Muscle of back (tissue), 11 donors: ENCODE measurements around the gene CBL. TPM values are rescaled to one million over a fixed set of nuclear protein-coding genes. Genes with fewer than 3 reads are reported as not detected.
"Not testable (repeated sequence)": the region's sequence is repeated elsewhere in the genome, so short reads cannot be mapped to it uniquely, and the experiment has no call there.

Source experiments
- DNase-seq, 3 donors: peaks; one replicate each; pipeline versions ENCODE4 v3.0.0 to v3.0.0-alpha.2; 2013
- polyA plus RNA-seq, 10 donors: library from polyadenylated mRNA; unstranded; fragments of 120-200 nt; gene quantifications; one replicate each; pipeline ENCODE4 v1.2.1, GENCODE V29; 2013; ENCODE audit not compliant: insufficient read length in 10 of 10

Gene CBL
- polyA plus RNA-seq, 10 donors, result 10.1 to 16.7 (median 13.2) TPM

GRCh38 chr11:119181677-119182412, 24.3 kb upstream of the CBL start:
- DNase-seq, result no peak

- not testable (repeated sequence) for DNase-seq
Measured at GRCh38 chr11:119184399-119184798, 21.7 kb upstream of the CBL start.

- DNase-seq, result no peak
Measured at GRCh38 chr11:119185981-119186634, 20.0 kb upstream of the CBL start.

GRCh38 chr11:119187123-119187892, 18.8 kb upstream of the CBL start:
- no peak for DNase-seq

- no peak for DNase-seq
Measured at GRCh38 chr11:119188067-119188466, 18.1 kb upstream of the CBL start.

- no peak for DNase-seq
Measured at GRCh38 chr11:119188887-119189286, 17.3 kb upstream of the CBL start.

GRCh38 chr11:119189393-119189792, 16.7 kb upstream of the CBL start:
- no peak for DNase-seq

- no peak for DNase-seq
Measured at GRCh38 chr11:119190531-119190930, 15.6 kb upstream of the CBL start.

GRCh38 chr11:119191265-119191664, 14.9 kb upstream of the CBL start:
- not testable (repeated sequence) for DNase-seq

GRCh38 chr11:119192111-119192510, 14.0 kb upstream of the CBL start:
- no peak for DNase-seq

- DNase-seq, result no peak
Measured at GRCh38 chr11:119193001-119193400, 13.1 kb upstream of the CBL start.

GRCh38 chr11:119193626-119194025, 12.5 kb upstream of the CBL start:
- DNase-seq, result no peak

- DNase-seq, result no peak
Measured at GRCh38 chr11:119194811-119195440, 11.2 kb upstream of the CBL start.

- peak in 1 of 3 donors; percentile 28 for DNase-seq
Measured at GRCh38 chr11:119195680-119196079, 10.5 kb upstream of the CBL start.

- DNase-seq, result peak; percentile 73 to 85 (median 80)
Measured at GRCh38 chr11:119196833-119197483, 9.2 kb upstream of the CBL start.

GRCh38 chr11:119198925-119199324, 7.2 kb upstream of the CBL start:
- no peak for DNase-seq

- not testable (repeated sequence) for DNase-seq
Measured at GRCh38 chr11:119201236-119201635, 4.9 kb upstream of the CBL start.

GRCh38 chr11:119202554-119202953, 3.6 kb upstream of the CBL start:
- DNase-seq, result no peak

- DNase-seq, result no peak
Measured at GRCh38 chr11:119204066-119204465, 2.1 kb upstream of the CBL start.

GRCh38 chr11:119205080-119205479, 1.1 kb upstream of the CBL start:
- peak in 1 of 3 donors; percentile 23 for DNase-seq
